Measurements from ENCODE around the gene SMG1. TPM values are rescaled to one million over a fixed set of nuclear protein-coding genes. Genes with fewer than 3 reads are reported as not detected.

Gene SMG1
- total RNA-seq, 1 donor: 192 TPM

DNA sequence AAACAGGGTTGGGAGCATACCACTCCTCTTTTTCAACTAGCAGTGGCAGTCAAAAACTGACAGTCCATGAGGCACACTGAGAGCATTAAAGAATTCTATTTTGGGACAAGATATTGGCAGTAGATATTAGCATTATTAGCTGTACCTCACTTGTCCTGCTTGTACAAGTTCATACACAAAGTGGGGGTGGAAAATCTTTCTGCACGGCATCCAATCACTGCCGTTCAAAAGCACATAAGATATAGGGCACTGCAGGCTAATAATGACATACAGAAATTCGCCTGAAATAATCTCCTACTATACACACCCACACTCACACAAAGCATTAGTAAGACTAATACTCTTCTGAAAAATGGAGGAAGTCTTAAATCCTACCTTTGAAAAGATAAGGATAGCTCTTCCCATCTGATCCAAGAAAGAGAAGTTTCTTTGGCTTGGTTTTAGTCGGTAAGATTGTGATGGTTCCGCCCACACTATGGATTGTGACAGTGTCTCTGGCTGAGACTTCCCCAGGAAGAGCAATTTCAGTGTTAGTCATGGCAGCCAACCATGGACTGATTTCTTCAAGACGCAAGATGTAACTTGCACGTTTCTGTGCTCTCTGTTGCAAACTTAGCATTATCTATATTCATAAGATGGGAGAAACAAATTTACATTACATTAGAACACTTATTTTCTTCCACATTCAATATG lies 84.2 kb downstream of the SMG1 start:
- Histone ChIP-seq H3K27me3 (ENCODE audit: insufficient read depth, low read length) (no peaks in the 10 kb centered on the region), H3K4me3 (ENCODE audit: low read length) (no peak overlapping the region), H3K4me1 (ENCODE audit: insufficient read depth, low read length) (no peaks in the 10 kb centered on the region), H3K9me3 (ENCODE audit: low read depth, low read length) (no peaks in the 10 kb centered on the region)

DNA sequence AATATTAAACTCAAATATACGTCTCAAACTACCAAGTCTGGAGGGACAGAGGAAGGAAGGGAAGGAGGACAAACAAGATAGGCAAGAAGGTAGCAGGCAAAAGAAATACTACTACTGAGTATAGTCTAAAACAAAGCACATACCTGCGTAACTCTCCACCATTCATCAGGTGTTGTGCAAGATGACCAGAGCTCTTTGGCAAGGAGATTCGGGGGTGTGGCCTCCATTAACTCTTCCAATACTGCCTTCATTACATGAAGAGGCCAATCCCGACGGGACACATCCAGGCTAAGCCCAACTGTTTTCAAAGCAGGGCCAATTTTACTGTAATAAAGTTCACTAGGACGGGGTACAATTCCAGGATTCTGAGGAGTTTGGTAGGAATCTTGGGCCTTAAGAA lies 86.7 kb downstream of the SMG1 start:
- Histone ChIP-seq H3K4me3 (ENCODE audit: low read length) (no peak overlapping the region), H3K4me1 (ENCODE audit: insufficient read depth, low read length) (no peaks in the 10 kb centered on the region), H3K9me3 (ENCODE audit: low read depth, low read length) (no peaks in the 10 kb centered on the region), H3K27me3 (ENCODE audit: insufficient read depth, low read length) (no peaks in the 10 kb centered on the region)

DNA sequence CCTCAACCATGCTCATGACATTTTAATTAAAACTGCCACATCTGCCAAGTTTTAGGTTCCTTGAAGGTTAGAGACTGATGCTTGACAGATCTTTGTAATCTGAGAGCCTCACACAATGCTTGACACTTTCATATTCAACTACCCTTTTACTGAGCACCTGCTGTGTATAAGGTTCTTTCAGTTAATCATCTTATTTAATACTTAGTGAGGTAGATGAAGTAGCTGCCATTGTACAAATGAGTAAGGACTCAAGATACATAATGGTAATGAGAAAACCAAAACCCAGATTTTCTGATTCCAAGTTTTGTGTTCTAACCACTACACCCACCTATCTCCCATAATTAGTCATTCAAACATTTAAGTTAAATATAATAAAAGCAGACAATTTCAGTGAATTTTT lies 89.5 kb downstream of the SMG1 start:
- Histone ChIP-seq H3K27me3 (ENCODE audit: insufficient read depth, low read length) (no peaks in the 10 kb centered on the region), H3K4me1 (ENCODE audit: insufficient read depth, low read length) (no peaks in the 10 kb centered on the region), H3K9me3 (ENCODE audit: low read depth, low read length) (no peaks in the 10 kb centered on the region), H3K4me3 (ENCODE audit: low read length) (no peak overlapping the region)

DNA sequence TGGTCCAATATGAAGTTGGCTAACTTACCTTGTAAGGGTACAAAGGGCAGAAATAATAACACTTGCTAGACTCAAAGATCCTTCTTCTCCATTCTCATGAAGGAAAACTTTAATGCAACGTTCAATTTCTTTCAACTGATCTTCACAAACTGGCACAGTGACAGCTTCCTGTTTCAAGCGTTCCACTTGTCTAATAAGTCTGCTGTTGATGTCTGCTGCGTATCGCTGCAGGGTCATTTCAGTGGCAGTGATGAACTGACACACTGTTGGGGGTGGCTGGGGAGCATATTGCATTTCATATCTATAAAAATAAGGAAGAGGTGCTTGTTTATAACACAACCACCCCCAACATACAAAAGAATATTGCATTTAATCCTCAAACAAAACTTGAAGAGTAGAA lies 91.3 kb downstream of the SMG1 start:
- H3K4me3 ChIP-seq (ENCODE audit: low read length): no peak overlapping the region
- no peaks in the 10 kb centered on the region for H3K4me1 ChIP-seq (ENCODE audit: insufficient read depth, low read length)
- no peaks in the 10 kb centered on the region for H3K9me3 ChIP-seq (ENCODE audit: low read depth, low read length)
- no peaks in the 10 kb centered on the region for H3K27me3 ChIP-seq (ENCODE audit: insufficient read depth, low read length)

DNA sequence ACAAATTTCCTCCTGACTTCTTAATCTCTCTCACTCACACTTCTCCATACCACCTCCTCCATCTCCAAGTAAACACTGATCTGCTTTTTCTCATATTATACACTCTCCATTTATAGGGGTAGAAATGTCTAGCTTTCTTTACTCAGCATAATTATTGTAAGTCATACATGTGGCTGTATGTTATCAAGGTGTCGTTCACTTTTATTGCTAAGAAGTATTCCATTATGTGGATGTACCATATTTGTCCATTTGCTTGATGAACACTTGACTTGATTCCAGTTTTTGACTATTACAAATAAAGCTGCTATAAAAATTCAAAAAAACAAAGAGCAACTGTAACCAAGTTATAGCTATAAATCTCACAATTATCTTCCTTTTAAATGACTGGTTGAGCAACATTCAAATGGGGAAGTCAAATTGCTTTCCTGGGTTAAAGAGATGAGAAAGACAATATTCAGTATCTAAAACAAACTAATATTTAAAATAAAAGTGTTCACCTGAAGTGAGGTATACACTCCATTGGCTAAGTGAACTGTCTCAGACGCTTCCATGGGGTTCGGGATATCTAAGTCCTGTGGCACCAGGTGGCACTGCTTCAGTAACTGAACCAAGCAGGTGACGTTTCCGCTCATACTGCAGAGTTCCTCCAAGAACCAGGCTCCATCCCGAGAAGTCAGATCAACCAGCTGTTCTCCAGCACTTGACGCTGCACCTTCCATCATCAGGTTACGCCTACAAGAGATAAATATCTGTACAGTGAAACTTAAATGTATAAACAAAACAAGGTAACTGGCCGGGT lies 92.3 kb downstream of the SMG1 start:
- H3K4me3 ChIP-seq (ENCODE audit: low read length): no peak overlapping the region
- no peaks in the 10 kb centered on the region for H3K9me3 ChIP-seq (ENCODE audit: low read depth, low read length)
- H3K27me3 ChIP-seq (ENCODE audit: insufficient read depth, low read length): no peaks in the 10 kb centered on the region
- H3K4me1 ChIP-seq (ENCODE audit: insufficient read depth, low read length): no peaks in the 10 kb centered on the region

DNA sequence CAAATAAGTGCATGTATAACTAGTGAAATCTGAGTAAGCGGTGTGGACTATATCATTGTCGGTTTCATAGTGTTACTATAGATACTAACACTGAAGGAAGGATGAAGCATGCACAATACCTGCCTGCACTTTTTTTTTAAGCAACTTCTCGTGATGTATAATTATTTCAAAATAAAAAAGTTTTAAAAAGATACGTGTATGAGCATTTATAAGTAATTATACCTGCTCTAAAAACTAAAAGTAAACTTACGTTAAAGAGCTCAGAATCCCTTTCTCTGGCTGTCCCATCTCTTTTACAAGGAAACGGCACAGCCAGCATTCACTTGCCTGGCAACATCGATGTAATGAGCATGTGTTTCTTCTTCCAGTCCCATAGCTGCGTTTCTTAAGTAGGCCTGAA lies 93.6 kb downstream of the SMG1 start:
- H3K27me3 ChIP-seq (ENCODE audit: insufficient read depth, low read length): no peaks in the 10 kb centered on the region
- H3K9me3 ChIP-seq (ENCODE audit: low read depth, low read length): no peaks in the 10 kb centered on the region
- H3K4me3 ChIP-seq (ENCODE audit: low read length): no peak overlapping the region
- H3K4me1 ChIP-seq (ENCODE audit: insufficient read depth, low read length): no peaks in the 10 kb centered on the region

DNA sequence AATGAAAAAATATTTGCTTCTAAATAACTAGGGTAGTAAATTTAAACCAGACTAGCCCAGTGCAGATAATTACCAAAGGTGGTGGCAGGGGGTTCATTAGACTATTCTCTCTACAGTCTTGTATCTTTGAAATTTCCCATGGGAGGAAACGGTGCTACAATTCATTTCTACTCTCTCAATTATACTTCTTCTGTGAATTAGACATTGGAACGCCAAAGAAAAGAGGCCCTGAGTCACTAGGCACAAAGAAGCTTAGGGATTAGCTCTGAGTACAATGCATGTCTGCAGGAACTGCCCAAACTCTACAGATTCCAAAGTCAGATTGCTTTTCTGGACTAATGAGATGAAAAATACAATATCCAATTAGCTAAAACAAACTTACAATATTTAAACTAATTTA lies 94.2 kb downstream of the SMG1 start:
- Histone ChIP-seq H3K9me3 (ENCODE audit: low read depth, low read length) (no peaks in the 10 kb centered on the region), H3K27me3 (ENCODE audit: insufficient read depth, low read length) (no peaks in the 10 kb centered on the region), H3K4me1 (ENCODE audit: insufficient read depth, low read length) (no peaks in the 10 kb centered on the region), H3K4me3 (ENCODE audit: low read length) (no peak overlapping the region)

DNA sequence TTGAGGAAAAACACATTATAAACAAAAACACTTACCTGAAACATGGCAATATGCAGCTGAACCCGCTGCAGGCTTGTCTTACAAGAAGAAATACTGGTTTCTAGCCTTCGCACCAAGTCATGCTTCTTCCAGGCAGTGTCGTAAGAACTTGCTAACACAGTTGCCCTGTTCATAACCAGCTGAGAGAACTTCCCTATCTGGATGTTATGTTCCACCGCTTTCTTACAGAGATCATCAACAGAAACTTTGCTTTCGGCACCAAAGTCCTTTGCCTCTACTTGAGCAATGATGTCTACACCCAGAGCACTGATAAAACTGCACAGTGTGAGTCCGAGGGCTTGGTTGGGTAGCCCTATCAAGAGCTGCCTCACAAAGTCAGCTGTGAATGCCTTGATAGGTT lies 97.0 kb downstream of the SMG1 start:
- Histone ChIP-seq H3K9me3 (ENCODE audit: low read depth, low read length) (no peaks in the 10 kb centered on the region), H3K27me3 (ENCODE audit: insufficient read depth, low read length) (no peaks in the 10 kb centered on the region), H3K4me1 (ENCODE audit: insufficient read depth, low read length) (no peaks in the 10 kb centered on the region), H3K4me3 (ENCODE audit: low read length) (no peak overlapping the region)

DNA sequence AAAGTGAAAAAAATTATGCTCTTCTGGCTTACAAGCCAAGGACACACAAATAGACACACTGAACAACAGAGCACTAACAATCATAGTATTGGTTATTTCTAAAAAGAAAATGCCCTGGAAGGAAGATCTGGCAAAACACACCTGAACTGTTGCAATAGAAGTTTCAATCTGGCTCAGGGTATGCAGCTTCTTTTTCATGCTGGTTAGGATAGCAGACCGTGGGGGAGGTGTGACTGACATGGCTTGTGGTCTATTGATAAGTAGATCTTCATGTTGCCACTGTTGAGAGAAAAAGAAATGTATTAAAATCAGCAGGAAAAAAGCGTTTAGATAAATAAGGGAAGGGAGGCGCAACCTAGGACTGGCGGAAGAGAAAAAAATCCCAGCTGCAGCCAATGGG lies 98.3 kb downstream of the SMG1 start:
- Histone ChIP-seq H3K4me1 (ENCODE audit: insufficient read depth, low read length) (no peaks in the 10 kb centered on the region), H3K9me3 (ENCODE audit: low read depth, low read length) (no peaks in the 10 kb centered on the region), H3K4me3 (ENCODE audit: low read length) (no peak overlapping the region), H3K27me3 (ENCODE audit: insufficient read depth, low read length) (no peaks in the 10 kb centered on the region)

DNA sequence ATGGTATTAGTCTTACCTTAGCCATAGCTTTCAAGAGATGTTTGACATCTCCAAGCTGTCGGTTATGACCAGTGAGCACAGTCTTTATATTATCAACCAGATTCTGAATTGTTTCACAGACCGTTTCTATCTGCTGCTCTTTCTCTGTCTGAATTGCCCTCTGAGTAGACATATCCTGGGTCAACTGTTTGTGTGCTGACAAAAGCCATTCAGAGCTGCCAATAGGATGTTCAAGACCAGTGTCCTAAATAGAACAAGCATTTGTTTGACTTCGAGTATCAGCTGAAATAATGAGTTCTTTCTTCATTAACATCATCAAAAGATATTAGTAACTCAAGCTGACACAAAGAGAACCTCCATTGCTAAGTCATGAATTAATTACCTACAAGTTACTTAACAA lies 109.9 kb downstream of the SMG1 start:
- Histone ChIP-seq H3K27me3 (ENCODE audit: insufficient read depth, low read length) (no peaks in the 10 kb centered on the region), H3K4me3 (ENCODE audit: low read length) (no peak overlapping the region), H3K4me1 (ENCODE audit: insufficient read depth, low read length) (peaks cover 10% of the 10 kb centered on the region), H3K9me3 (ENCODE audit: low read depth, low read length) (no peaks in the 10 kb centered on the region)

DNA sequence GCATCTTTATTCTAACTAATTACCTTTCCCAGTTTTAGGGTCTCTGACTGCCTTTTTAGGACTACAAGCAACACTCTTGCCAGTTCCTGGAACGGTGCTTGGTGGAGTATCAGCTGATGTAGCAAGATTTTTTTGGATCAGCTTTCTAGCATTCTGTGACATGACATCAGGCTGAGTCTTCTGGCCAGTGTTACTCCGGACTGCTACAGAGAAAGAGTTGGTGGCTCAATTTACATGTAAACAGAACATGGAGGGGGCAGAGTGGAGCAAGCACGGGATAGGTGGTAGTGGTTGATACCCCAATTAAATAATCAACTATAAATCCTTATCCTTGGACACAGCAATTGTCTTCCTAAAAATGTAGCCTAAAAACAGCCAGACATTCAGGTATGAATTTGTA lies 114.3 kb downstream of the SMG1 start:
- Histone ChIP-seq H3K4me3 (ENCODE audit: low read length) (no peak overlapping the region), H3K9me3 (ENCODE audit: low read depth, low read length) (no peaks in the 10 kb centered on the region), H3K27me3 (ENCODE audit: insufficient read depth, low read length) (no peaks in the 10 kb centered on the region), H3K4me1 (ENCODE audit: insufficient read depth, low read length) (no peaks in the 10 kb centered on the region)

DNA sequence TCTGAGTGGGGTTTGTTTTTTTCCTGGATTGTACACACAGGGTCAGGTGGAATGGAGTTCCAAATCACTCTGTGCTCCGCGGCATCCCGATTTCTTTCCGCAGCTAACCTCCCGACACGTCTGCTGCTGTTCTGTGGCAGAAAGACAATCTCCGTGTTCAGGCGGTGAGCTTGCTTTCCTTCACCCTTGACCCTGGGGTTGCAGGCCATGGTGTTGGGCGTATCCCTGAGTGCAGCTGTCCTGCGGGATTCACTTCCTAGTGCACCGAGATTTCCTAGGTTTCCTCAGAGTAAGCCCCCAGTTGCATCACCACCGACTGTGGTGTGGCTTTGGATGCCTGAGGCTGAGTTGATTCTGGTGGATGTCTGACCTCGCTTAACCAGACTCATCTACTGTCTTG lies 117.0 kb downstream of the SMG1 start:
- Histone ChIP-seq H3K4me1 (ENCODE audit: insufficient read depth, low read length) (peaks cover 12% of the 10 kb centered on the region), H3K9me3 (ENCODE audit: low read depth, low read length) (no peaks in the 10 kb centered on the region), H3K27me3 (ENCODE audit: insufficient read depth, low read length) (no peaks in the 10 kb centered on the region), H3K4me3 (ENCODE audit: low read length) (no peak overlapping the region)

DNA sequence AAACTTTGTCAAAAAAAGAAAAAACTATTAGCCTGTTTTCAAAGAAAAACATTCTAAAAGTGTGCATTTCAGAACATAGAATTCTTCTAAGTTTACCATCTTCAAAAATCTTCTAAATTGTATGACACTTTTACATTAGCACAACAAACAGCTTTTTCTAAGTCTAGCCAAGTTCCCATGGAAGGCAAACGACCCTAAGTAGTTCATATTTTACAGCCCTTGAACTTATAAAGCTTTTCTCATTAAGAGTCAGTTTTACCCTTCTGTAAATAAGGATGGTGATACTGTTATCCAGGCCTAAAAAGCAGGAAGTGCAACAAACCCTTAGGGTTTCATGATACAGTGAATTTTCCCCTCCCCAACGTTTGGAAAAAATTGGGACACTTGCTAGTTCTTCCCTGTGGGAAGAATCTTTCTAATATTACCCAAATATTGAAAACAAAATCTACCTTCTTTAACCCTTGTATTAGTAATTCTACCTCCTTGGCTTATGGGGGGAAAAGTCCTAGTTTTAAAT lies 120.9 kb downstream of the SMG1 start:
- Histone ChIP-seq H3K4me3 (ENCODE audit: low read length) (no peak overlapping the region), H3K4me1 (ENCODE audit: insufficient read depth, low read length) (peaks cover 42% of the 10 kb centered on the region), H3K9me3 (ENCODE audit: low read depth, low read length) (no peaks in the 10 kb centered on the region), H3K27me3 (ENCODE audit: insufficient read depth, low read length) (no peaks in the 10 kb centered on the region)

DNA sequence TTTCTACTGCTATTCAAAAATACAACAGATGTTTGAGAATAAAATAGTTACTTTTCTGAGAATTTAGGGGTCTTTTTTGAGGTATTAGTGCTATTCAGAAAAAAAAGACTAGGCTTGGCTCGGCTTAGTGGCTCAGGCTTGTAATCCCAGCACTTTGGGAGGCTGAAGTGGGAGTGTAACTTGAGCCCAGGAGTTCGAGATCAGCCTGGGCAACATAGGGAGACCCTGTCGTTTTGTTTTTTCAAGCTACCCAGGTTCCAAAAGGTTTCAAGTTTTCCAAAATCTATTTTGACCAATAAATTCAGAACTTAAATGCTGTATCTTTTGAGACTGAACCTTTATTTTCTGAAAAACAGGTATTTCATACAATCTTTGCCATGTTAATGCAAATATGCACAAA lies 121.7 kb downstream of the SMG1 start:
- H3K27me3 ChIP-seq (ENCODE audit: insufficient read depth, low read length): no peaks in the 10 kb centered on the region
- no peaks in the 10 kb centered on the region for H3K9me3 ChIP-seq (ENCODE audit: low read depth, low read length)
- H3K4me1 ChIP-seq (ENCODE audit: insufficient read depth, low read length): peaks cover 49% of the 10 kb centered on the region
- H3K4me3 ChIP-seq (ENCODE audit: low read length): no peak overlapping the region

DNA sequence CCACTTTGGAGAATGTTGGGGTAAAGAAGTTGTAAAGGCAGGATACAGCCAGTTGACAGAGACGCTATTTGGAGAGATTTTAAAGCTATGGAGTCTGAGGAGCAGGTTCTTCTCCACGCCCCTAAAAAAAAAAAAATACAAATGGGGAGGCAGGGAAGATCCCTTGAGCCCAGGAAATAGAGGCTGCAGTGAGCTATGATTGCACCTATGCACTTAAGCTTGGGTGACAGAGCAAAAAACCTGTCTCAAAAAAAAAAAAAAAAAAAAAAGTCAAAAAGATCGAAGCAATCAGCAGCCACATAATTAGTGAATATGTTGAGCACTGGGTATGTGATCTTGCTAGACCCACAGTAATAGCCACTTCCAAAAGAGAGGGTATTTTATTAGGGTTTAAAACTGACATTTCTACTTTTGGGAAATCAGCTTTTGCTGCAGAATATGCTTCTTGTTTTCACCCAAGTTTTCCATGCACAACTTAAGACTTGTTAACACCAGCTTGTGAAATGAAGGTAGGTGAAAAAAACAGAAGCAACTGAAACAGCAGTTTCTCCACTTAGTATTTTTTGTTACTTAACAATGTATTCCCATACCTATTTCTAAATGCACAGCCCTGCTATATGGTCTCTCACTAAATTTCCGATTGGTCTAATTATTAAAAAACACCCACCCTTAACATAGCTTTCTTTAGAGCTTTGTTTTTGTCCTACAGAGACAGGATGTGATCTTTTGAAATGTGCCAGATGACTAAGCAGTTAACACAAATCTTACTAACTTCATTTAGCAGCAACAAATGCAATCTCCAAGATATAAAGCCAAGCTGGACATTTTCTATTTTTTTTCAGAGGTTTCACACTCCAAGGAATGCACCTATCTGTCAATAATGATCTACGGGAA lies 122.4 kb downstream of the SMG1 start:
- no peaks in the 10 kb centered on the region for H3K27me3 ChIP-seq (ENCODE audit: insufficient read depth, low read length)
- H3K9me3 ChIP-seq (ENCODE audit: low read depth, low read length): no peaks in the 10 kb centered on the region
- H3K4me1 ChIP-seq (ENCODE audit: insufficient read depth, low read length): peaks cover 56% of the 10 kb centered on the region
- H3K4me3 ChIP-seq (ENCODE audit: low read length): no peak overlapping the region

All from mononuclear cell (primary cell).